Endodermal cell (in vitro differentiated cells): ENCODE results near the gene MACROD2. TPM values are rescaled to one million over a fixed set of nuclear protein-coding genes. Genes with fewer than 3 reads are reported as not detected.

Experiments
- DNase-seq: peaks from one replicate; pipeline ENCODE4 v3.0.0-alpha.2; 2017
- H3K27ac ChIP-seq: 2 replicates; pipeline ENCODE4 v1.5.1; 2013; ENCODE audit warnings: mild to moderate bottlenecking, low read depth, low read length, moderate library complexity
- H3K27me3 ChIP-seq: 2 replicates; pipeline ENCODE4 v1.6.1; 2013; ENCODE audit warnings: mild to moderate bottlenecking, low read length, moderate library complexity; ENCODE audit not compliant: insufficient read depth, control insufficient read depth, poor library complexity, severe bottlenecking
- H3K36me3 ChIP-seq: 2 replicates; pipeline ENCODE4 v1.7.0; 2013; ENCODE audit warnings: mild to moderate bottlenecking, low read length, moderate library complexity; ENCODE audit not compliant: control insufficient read depth, insufficient read depth
- H3K4me1 ChIP-seq: one replicate; pipeline ENCODE4 v1.7.0; 2013; ENCODE audit warnings: low read length; ENCODE audit not compliant: control insufficient read depth, insufficient read depth
- H3K4me3 ChIP-seq: 2 replicates; pipeline ENCODE4 v1.5.1; 2013; ENCODE audit warnings: mild to moderate bottlenecking, low read length, moderate library complexity
- H3K9ac ChIP-seq: 2 replicates; pipeline ENCODE4 v1.6.1; 2013; ENCODE audit warnings: mild to moderate bottlenecking, low read length, moderate library complexity; ENCODE audit not compliant: poor library complexity, severe bottlenecking; ENCODE audit errors: extremely low read depth
- H3K9me3 ChIP-seq: 2 replicates; pipeline ENCODE4 v1.6.1; 2013; ENCODE audit warnings: mild to moderate bottlenecking, low read length, moderate library complexity; ENCODE audit not compliant: control insufficient read depth
- H3K27ac Mint-ChIP-seq: 2 replicates; pipeline ENCODE4 v1.8.0; 2020; ENCODE audit warnings: mixed read lengths
- H3K27me3 Mint-ChIP-seq: 2 replicates; pipeline ENCODE4 v1.8.0; 2021; ENCODE audit warnings: mild to moderate bottlenecking, mixed read lengths; ENCODE audit not compliant: insufficient read depth
- H3K36me3 Mint-ChIP-seq: 2 replicates; pipeline ENCODE4 v1.8.0; 2020; ENCODE audit warnings: low read depth, mixed read lengths
- H3K4me1 Mint-ChIP-seq: 2 replicates; pipeline ENCODE4 v1.8.0; 2020; ENCODE audit warnings: mixed read lengths
- H3K4me3 Mint-ChIP-seq: 2 replicates; pipeline ENCODE4 v1.8.0; 2020; ENCODE audit warnings: mild to moderate bottlenecking, moderate library complexity, mixed read lengths
- H3K9me3 Mint-ChIP-seq: 2 replicates; pipeline ENCODE4 v1.8.0; 2020; ENCODE audit warnings: mild to moderate bottlenecking, mixed read lengths
- WGBS, 2 experiments: methylation state at CpG; one replicate each; pipeline versions ENCODE4 v1.1.5 to v1.1.7; 2013; ENCODE audit warnings: missing lambda C conversion rate in 2 of 2, mixed read lengths in 1 of 2; ENCODE audit not compliant: insufficient coverage in 1 of 2, insufficient read length in 1 of 2; 5-methylcytosine and 5-hydroxymethylcytosine counted together
- total RNA-seq, 2 donors: library from RNA; stranded (reverse); fragmentation: NEBNext Ultra II Directional in 1 of 2; extraction: Animal tissue kit (Norgen Biotek cat#: 25700) in 1 of 2; gene quantifications; 2 replicates in 1 of 2; 3 replicates in 1 of 2; pipeline ENCODE4 v1.2.1, GENCODE V29; 2021
- TF ChIP-seq, protein P1 (sequence below): fragments of 200-600 bp; sonication (generic); conservative IDR thresholded peaks from 2 replicates; pipeline ENCODE4 v1.5.0; 2021; ENCODE audit warnings: antibody characterized with exemption, mild to moderate bottlenecking

MACROD2 gene
- total RNA-seq, 2 donors from 2014 or later: 2.3 to 4.8 TPM

DNA sequence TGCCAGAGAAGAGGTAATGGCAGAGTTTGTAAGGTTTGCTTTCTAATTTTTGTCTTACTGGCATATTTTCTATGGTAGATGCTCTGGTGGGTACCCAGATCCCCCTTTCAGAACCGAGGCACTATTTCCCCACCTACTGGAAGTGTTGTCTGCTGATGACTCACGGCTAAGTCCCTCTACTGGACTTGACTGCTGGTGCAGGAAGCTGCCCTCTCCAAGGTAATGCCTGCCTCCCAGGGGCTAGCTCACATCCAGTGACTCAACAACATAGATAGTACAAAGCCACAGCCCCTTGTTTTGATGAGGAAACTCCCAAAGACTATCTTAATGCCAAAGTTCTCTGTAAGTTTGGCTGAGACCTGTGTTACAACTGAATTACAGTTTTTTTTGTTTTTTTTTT lies 627.5 kb downstream of the MACROD2 start:
- Histone ChIP-seq H3K9ac (no peak overlapping the region), H3K4me1 (no peaks in the 10 kb centered on the region), H3K9me3 (no peaks in the 10 kb centered on the region), H3K27me3 (no peaks in the 10 kb centered on the region), H3K4me3 (no peak overlapping the region), H3K36me3 (no peaks in the 10 kb centered on the region), H3K27ac (no peak overlapping the region)
- Mint-ChIP-seq H3K36me3 (no peaks in the 10 kb centered on the region), H3K4me3 (no peak overlapping the region), H3K4me1 (peaks cover 2% of the 10 kb centered on the region), H3K27me3 (no peaks in the 10 kb centered on the region), H3K9me3 (no peaks in the 10 kb centered on the region), H3K27ac (no peak overlapping the region)
- 59% methylated on average over 2 of the region's 2 CpGs; no CpG with 5 or more reads in 1 of the 2 experiments for WGBS, 2 experiments
- TF ChIP-seq, protein P1, sequence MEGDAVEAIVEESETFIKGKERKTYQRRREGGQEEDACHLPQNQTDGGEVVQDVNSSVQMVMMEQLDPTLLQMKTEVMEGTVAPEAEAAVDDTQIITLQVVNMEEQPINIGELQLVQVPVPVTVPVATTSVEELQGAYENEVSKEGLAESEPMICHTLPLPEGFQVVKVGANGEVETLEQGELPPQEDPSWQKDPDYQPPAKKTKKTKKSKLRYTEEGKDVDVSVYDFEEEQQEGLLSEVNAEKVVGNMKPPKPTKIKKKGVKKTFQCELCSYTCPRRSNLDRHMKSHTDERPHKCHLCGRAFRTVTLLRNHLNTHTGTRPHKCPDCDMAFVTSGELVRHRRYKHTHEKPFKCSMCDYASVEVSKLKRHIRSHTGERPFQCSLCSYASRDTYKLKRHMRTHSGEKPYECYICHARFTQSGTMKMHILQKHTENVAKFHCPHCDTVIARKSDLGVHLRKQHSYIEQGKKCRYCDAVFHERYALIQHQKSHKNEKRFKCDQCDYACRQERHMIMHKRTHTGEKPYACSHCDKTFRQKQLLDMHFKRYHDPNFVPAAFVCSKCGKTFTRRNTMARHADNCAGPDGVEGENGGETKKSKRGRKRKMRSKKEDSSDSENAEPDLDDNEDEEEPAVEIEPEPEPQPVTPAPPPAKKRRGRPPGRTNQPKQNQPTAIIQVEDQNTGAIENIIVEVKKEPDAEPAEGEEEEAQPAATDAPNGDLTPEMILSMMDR: peak; percentile 79
- DNase-seq: peak; percentile 78

DNA sequence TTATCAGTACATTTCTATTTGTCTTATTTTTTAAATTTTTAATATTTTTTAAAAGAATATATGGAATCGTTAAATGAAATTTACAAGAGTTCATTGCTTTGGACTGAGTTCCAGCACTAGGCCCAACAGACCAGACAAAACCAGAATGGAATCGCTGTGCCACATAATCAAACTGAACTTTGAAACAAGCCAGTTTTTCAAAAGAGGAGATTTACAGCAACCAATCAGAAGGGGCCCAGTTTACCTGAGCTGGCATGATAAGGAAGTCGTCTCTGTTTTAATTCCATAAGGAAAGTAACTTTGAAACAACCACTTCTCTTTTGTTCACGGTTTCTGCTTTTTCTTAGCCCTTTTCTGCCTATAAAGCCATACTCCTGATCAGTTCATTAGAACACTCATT lies 635.7 kb downstream of the MACROD2 start:
- TF ChIP-seq, protein P1: no peak

DNA sequence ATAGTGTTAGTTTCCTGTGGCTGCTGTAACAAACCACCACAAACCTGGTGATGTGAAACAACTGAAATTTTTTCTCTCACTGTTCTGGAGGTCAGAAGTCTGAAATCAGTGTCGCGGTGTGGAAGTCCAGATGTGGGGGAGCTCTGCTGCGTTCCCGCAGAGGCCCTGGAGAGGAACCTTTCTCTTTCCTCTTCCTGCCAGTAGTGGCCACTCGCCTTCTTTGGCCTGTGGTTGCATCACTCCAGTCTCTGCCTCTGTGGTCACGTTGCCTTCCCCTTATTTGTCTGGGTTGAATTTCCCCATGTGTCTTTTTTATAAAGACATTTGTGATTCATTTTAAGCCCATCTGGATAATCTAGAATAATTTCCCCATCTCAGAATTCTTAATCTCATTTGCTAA lies 637.6 kb downstream of the MACROD2 start:
- Histone ChIP-seq H3K9ac (no peak overlapping the region), H3K4me1 (no peaks in the 10 kb centered on the region), H3K4me3 (no peak overlapping the region), H3K27ac (no peak overlapping the region), H3K9me3 (no peaks in the 10 kb centered on the region), H3K27me3 (no peaks in the 10 kb centered on the region), H3K36me3 (no peaks in the 10 kb centered on the region)
- Mint-ChIP-seq H3K4me3 (no peak overlapping the region), H3K27ac (no peak overlapping the region), H3K4me1 (no peaks in the 10 kb centered on the region), H3K27me3 (no peaks in the 10 kb centered on the region), H3K9me3 (no peaks in the 10 kb centered on the region), H3K36me3 (no peaks in the 10 kb centered on the region)
- TF ChIP-seq, protein P1: peak; percentile 34
- WGBS, 2 experiments: 86 to 91% methylated on average over 4 to 6 of the region's 6 CpGs
- peak; percentile 45 for DNase-seq

More for the DNA sequence above, 635.7 kb downstream of the MACROD2 start:
- H3K27ac Mint-ChIP-seq: no peak overlapping the region
- H3K27ac ChIP-seq: no peak overlapping the region
- no peaks in the 10 kb centered on the region for H3K9me3 ChIP-seq
- WGBS, 2 experiments: 94 to 100% methylated on average over 2 to 4 of the region's 4 CpGs
- H3K36me3 Mint-ChIP-seq: no peaks in the 10 kb centered on the region
- H3K4me1 Mint-ChIP-seq: no peaks in the 10 kb centered on the region
- H3K9ac ChIP-seq: no peak overlapping the region
- H3K36me3 ChIP-seq: no peaks in the 10 kb centered on the region
- H3K9me3 Mint-ChIP-seq: no peaks in the 10 kb centered on the region
- no peaks in the 10 kb centered on the region for H3K4me1 ChIP-seq
- no peaks in the 10 kb centered on the region for H3K27me3 Mint-ChIP-seq
- no peak overlapping the region for H3K4me3 ChIP-seq
- DNase-seq: no peak
- no peaks in the 10 kb centered on the region for H3K27me3 ChIP-seq
- H3K4me3 Mint-ChIP-seq: no peak overlapping the region
